ENCODE data around the gene PNPLA8.
A peak's percentile ranks its signal among the peaks of the same experiment; 100 is the strongest.
"Not testable (repeated sequence)": the region's sequence is repeated elsewhere in the genome, so short reads cannot be mapped to it uniquely, and the experiment has no call there.

Gene PNPLA8

GRCh38 chr7:108467391-108467790, 58.5 kb downstream of the PNPLA8 start:
- TF ChIP-seq GATA1 (IDR thresholded peaks at IDR 0.05; ENCODE audit: low read depth, low read length) = no peak
- no peak for TF ChIP-seq POLR2A (IDR thresholded peaks at IDR 0.05; ENCODE audit: low read length)
- no peak for DNase-seq

DNA sequence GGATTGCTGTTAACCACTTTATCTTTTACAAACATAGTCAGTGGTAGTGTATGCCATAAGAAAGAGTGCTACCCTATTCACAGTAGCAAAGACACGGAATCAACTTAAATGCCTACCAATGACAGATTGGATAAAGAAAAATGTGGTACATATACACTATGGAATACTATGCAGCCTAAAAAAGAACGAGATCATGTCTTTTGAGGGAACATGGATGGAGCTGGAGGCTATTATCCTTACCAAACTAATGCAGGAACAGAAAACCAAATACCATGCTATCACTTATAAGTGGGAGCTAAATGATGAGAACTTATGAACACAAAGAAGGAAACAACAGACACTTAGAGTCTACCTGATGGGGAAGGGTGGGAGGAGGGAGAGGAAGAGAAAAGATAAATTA, 59.6 kb downstream of the PNPLA8 start:
- DNase-seq = not testable (repeated sequence)

DNA sequence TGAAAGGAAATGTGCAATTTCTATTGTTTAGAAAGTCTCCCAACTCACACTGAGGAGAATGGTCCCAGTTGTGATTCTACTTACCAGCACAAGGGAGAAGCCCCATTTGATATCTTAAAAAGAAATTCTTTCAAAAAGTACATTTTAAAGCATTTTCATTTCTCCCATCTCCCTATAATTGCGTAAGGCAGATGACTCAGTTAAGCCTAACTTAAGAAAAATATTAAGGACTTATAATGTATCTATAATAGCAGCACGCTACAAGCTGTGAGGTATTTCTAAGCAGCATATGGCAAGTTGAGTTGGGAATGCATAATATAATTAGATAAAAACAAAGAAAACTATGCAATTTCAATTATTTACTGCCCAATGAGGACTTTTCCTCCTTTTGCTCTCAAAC, 61.2 kb downstream of the PNPLA8 start:
- TF ChIP-seq GATA1 (IDR thresholded peaks at IDR 0.05; ENCODE audit: low read depth, low read length) (no peak), POLR2A (IDR thresholded peaks at IDR 0.05; ENCODE audit: low read length) (no peak)
- DNase-seq = no peak

GRCh38 chr7:108463613-108464012, 62.3 kb downstream of the PNPLA8 start:
- TF ChIP-seq GATA1 (IDR thresholded peaks at IDR 0.05; ENCODE audit: low read depth, low read length) (no peak), POLR2A (IDR thresholded peaks at IDR 0.05; ENCODE audit: low read length) (no peak)
- no peak for DNase-seq

- no peak for DNase-seq
- TF ChIP-seq POLR2A (IDR thresholded peaks at IDR 0.05; ENCODE audit: low read length) = no peak
- no peak for TF ChIP-seq GATA1 (IDR thresholded peaks at IDR 0.05; ENCODE audit: low read depth, low read length)
Measured at GRCh38 chr7:108461840-108462239, 64.1 kb downstream of the PNPLA8 start.

DNA sequence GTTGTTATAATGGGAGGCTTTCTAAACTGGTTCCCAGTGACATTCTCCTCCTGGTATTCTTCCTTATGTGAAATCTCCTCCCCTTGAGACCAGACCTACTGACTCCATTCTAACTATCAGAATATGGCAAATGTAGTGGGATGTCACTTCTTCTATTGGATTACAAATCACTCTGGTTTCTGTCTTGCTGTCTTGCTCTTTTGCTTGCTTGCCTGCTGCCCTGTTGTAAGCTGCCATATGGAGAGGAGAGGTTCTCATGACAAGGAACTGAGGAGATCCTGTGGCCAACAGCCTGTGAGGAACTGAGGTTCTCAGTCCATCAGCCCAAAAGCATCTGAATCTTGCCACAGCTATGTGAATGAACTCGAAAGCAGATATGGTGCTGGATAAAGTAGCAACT, 65.0 kb downstream of the PNPLA8 start:
- TF ChIP-seq POLR2A (IDR thresholded peaks at IDR 0.05; ENCODE audit: low read length) (no peak), GATA1 (IDR thresholded peaks at IDR 0.05; ENCODE audit: low read depth, low read length) (no peak)
- no peak for DNase-seq

DNA sequence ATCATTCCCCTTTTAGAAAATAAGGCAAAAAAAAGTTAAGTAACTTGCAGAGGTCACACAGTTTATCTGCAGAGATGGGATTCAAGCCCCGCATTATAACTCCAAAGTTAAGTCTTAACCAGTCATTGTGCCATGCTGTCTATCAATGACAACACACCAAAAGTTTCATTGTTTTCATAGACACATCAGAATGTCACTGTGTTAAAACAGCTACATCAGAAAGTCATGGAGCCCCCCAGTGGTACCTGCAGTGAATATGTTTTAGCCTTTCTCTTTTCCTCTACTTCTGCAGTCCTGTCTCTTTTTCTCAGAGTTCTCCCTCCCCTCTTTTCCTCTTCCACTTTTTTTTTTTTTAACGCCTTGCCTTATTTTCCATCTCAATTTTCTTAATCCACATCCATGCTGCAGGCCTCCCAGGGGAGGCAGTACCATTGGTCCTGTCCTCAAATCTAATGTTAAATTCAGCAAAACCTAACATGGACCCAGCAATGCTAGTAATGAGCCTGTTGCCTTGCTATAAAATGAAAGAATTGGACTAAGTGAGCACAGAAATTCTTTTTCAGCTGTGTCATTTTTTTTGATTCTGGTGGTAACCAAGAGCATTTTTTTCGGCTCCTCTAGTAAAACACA, 65.9 kb downstream of the PNPLA8 start:
- peak; percentile 8 to 19 for DNase-seq
- no peak for TF ChIP-seq GATA1 (IDR thresholded peaks at IDR 0.05; ENCODE audit: low read depth, low read length)
- no peak for TF ChIP-seq POLR2A (IDR thresholded peaks at IDR 0.05; ENCODE audit: low read length)

GRCh38 chr7:108457871-108458270, 68.1 kb downstream of the PNPLA8 start:
- no peak for DNase-seq
- TF ChIP-seq GATA1 (IDR thresholded peaks at IDR 0.05; ENCODE audit: low read depth, low read length) (no peak), POLR2A (IDR thresholded peaks at IDR 0.05; ENCODE audit: low read length) (no peak)

DNA sequence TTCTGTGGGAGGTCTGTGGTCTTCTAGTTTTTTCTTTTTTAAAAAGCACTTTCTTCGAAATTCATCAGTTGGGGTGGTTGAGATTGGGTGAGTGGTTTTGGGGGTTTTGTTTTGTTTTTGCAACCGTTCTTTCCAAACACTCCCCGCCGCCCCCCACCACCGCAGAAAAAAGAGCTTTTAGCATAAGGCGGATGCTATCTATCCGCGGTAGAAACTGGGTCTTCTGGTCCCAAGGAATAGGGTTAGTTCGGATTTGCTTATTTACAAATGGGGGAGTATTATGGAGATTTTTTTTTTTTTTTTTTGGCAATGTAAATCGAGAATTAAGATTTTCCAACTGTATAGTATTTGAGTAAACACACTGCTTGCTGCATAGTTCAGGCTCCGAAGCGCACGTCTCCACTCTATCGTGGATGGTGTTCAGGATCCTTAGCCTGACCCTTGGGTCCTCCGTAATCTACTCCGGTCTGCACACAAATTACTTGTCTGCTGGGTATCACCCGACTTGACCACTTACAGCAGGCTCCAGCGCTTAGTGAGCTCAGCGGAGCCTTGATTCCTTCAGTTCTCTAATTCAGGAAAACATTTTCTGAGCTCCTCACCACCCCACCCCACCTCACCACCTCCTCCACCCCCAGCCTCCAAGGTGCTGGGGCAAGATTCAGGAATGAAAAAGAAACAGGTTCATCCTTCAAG, 68.9 kb downstream of the PNPLA8 start:
- DNase-seq = no peak
- no peak for TF ChIP-seq POLR2A (IDR thresholded peaks at IDR 0.05; ENCODE audit: low read length)
- TF ChIP-seq GATA1 (IDR thresholded peaks at IDR 0.05; ENCODE audit: low read depth, low read length) = no peak

GRCh38 chr7:108455998-108456677, 69.8 kb downstream of the PNPLA8 start, which contains the start of gene NRCAM:
Gene NRCAM, minus strand, starts transcription at chr7:108456436. Its CDS starts 216,372 bp downstream, at chr7:108240064.
- TF ChIP-seq POLR2A (IDR thresholded peaks at IDR 0.05; ENCODE audit: low read length) = no peak
- TF ChIP-seq GATA1 (IDR thresholded peaks at IDR 0.05; ENCODE audit: low read depth, low read length) = no peak
- peak; percentile 31 to 56 for DNase-seq

DNA sequence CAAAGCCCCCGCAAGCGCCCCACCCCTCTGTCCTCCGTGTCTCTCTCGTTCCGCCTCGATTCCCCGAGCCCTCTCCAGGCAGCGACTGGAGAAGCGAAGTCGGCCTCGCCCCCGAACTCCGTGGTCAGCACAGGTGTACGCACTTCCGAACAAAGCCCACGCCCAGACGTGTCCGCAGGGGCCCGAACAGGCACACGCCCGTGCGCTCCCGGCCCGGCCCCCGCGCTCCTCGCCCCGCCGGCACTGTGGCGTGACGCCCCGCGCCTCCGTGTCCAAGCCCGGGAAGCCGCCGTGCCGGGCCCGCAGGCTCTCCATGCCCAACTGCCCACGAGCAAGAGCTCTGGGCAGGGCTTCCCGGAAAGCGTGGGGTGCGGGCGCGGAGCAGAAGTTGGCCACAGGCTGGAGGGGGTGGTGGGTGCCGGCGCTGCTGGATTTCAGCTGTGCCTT, 70.4 kb downstream of the PNPLA8 start:
- TF ChIP-seq GATA1 (IDR thresholded peaks at IDR 0.05; ENCODE audit: low read depth, low read length) (no peak), POLR2A (IDR thresholded peaks at IDR 0.05; ENCODE audit: low read length) (no peak)
- DNase-seq = no peak

DNA sequence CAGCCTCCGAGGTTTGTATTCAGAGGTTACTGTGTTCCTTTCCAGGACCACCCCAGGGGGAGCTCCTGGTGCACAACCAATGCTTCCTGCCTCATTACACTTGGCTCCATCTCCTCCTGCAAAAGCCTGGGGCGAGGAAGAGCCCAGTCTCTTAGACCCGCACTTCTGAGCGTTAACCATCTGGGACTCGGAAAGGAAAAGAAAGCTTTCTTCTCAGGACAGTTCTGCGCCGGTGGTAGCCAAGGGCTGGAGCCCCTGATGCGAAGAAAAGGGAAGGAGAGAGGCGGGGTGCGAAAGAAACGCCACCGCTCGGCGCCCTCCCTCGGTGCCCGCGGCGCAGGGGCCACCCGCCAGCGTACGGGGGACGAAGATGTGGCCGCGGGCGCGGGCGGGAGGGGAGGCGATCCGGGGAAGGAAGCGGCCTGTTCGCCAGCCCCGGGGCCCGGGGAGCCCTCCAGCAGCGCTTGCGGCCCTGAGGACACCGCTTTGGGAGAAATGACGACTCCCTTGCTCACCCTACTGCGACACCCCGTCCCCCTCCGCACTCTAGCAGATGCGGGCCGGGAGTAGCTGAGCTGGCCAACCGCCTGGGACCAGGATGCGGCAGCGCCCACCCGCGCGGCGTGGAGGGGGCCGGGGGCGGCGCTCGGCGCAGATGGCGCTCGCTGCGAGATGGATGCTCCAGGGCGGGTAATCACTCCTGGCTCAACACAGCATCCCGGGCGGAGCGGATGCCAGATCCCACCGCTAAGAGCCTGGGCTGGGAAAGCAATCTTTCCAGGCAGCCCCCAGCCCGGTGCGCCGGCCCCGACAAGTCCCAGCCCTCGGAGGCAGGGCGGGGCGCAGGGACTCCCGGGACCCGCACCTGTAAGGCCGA, 71.0 kb downstream of the PNPLA8 start:
- no peak for DNase-seq
- no peak for TF ChIP-seq POLR2A (IDR thresholded peaks at IDR 0.05; ENCODE audit: low read length)

DNA sequence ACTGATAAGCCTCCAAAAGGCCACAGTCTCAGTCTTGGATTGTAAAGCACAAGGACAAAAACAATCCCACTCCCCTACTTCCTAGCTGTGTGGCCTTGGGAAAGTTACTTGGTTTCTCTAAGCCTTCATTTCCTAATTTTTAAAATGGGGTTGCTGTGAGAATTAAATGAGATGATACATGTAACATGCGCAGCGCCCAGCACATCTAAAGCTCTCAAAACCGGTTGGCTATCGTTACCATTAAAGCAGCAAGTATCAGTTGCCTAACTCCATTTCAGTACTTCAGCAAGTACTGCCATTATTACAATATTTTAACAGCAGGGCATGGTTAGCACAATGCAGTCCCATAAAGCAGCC, 71.6 kb downstream of the PNPLA8 start:
- no peak for TF ChIP-seq GATA1 (IDR thresholded peaks at IDR 0.05; ENCODE audit: low read depth, low read length)
- no peak for DNase-seq

DNA sequence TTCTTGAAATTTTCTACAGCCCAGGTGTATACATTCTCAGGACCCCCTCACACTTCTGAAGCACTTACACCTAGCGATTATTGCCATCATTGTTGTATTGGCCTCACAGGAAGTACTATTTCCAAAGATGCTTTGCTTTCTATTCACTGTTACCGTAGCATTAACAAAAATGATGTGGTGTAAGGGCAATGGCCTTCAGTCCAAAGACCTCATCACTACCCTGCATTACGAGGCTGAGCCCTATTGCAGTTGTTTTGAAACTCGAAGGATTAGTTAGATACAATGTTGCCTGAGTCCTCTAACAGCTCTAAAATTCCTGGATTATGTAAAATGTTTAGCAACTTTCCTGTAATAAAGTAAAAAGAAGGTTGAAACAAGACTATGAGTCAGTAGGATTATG, 72.6 kb downstream of the PNPLA8 start:
- TF ChIP-seq POLR2A (IDR thresholded peaks at IDR 0.05; ENCODE audit: low read length) (no peak), GATA1 (IDR thresholded peaks at IDR 0.05; ENCODE audit: low read depth, low read length) (no peak)
- DNase-seq = no peak

Data from erythroblast (primary cell).